K562 (cell line): ENCODE data around the gene SSH3. TPM values are rescaled to one million over a fixed set of nuclear protein-coding genes. Genes with fewer than 3 reads are reported as not detected.

Experiments
- ATF1 ChIP-seq, 2 experiments: fragments of 450-650 bp in 1 of 2; IDR thresholded peaks; 2 replicates each; pipeline ENCODE4 v1.6.1; 2016; ENCODE audit warnings: missing compliant biosample characterization in 1 of 2, missing genetic modification characterization in 1 of 2
- FOXK2 ChIP-seq, 2 experiments: fragments of 450-650 bp; IDR thresholded peaks in 1 of 2; conservative IDR thresholded peaks in 1 of 2; 2 replicates each; pipeline ENCODE4 v1.6.1; 2016; ENCODE audit warnings: low read depth in 2 of 2, mild to moderate bottlenecking in 1 of 2
- GATA2 ChIP-seq: sonication (generic); formaldehyde crosslinking; IDR thresholded peaks from 2 replicates; pipeline ENCODE4 v1.4.0; 2020; ENCODE audit warnings: mild to moderate bottlenecking, missing genetic modification reagents
- HDAC3 ChIP-seq: fragments of 450-650 bp; IDR thresholded peaks from 2 replicates; pipeline ENCODE4 v1.6.1; 2018; ENCODE audit warnings: borderline replicate concordance, mild to moderate bottlenecking, moderate library complexity; ENCODE audit not compliant: partially characterized antibody
- HMG20B ChIP-seq: fragments of 250-450 bp; sonication (Bioruptor Pico); IDR thresholded peaks from 2 replicates; pipeline ENCODE4 v1.5.0; 2021; ENCODE audit warnings: mild to moderate bottlenecking
- MIER1 ChIP-seq: fragments of 450-650 bp; IDR thresholded peaks from 2 replicates; pipeline ENCODE4 v1.6.1; 2016; ENCODE audit warnings: antibody characterized with exemption, mild to moderate bottlenecking, low read depth
- NR2F6 ChIP-seq: fragments of 450-650 bp; formaldehyde crosslinking; IDR thresholded peaks from 2 replicates; pipeline ENCODE4 v1.4.0; 2020; ENCODE audit warnings: mild to moderate bottlenecking
- OTX1 ChIP-seq: fragments of 450-650 bp; formaldehyde crosslinking; IDR thresholded peaks from 2 replicates; pipeline ENCODE4 v1.4.0; 2022; ENCODE audit warnings: mild to moderate bottlenecking
- POLR2A ChIP-seq: fragments of 450-650 bp; conservative IDR thresholded peaks from 2 replicates; pipeline ENCODE4 v1.6.1; 2016
- SPI1 ChIP-seq: IDR thresholded peaks from 2 replicates; pipeline ENCODE4 v1.6.1; 2011; ENCODE audit warnings: low read depth, low read length, control low read depth, borderline replicate concordance
- SREBF2 ChIP-seq: sonication (generic); formaldehyde crosslinking; IDR thresholded peaks from 2 replicates; pipeline ENCODE4 v1.4.0; 2020; ENCODE audit warnings: mild to moderate bottlenecking, missing genetic modification reagents
- SUPT5H ChIP-seq: fragments of 450-650 bp; IDR thresholded peaks from 2 replicates; pipeline ENCODE4 v1.6.1; 2016
- TOE1 ChIP-seq, 2 experiments: fragments of 450-650 bp in 1 of 2; sonication (generic) in 1 of 2; formaldehyde crosslinking in 1 of 2; IDR thresholded peaks; 2 replicates each; pipeline versions ENCODE4 v1.7.1 to v1.8.0; 2016 to 2022; ENCODE audit warnings: borderline replicate concordance in 2 of 2, mild to moderate bottlenecking in 2 of 2, antibody characterized with exemption in 1 of 2, inconsistent platforms in 1 of 2, low read depth in 1 of 2, missing genetic modification reagents in 1 of 2, moderate library complexity in 1 of 2
- U2AF2 ChIP-seq: fragments of 200-400 bp; formaldehyde crosslinking; optimal IDR thresholded peaks from 2 replicates; pipeline ENCODE3; 2017; ENCODE audit warnings: low read depth, mild to moderate bottlenecking, low read length
- XRCC5 ChIP-seq: fragments of 200-400 bp; formaldehyde crosslinking; IDR thresholded peaks from 2 replicates; pipeline ENCODE4 v1.6.1; 2017; ENCODE audit warnings: low read depth, mild to moderate bottlenecking, low read length
- ZFP30 ChIP-seq: fragments of 250-450 bp; sonication (Bioruptor Pico); IDR thresholded peaks from 2 replicates; pipeline ENCODE4 v1.8.0; 2022; ENCODE audit warnings: moderate library complexity, mild to moderate bottlenecking, inconsistent platforms, borderline replicate concordance
- ZNF316 ChIP-seq: fragments of 450-650 bp; IDR thresholded peaks from 2 replicates; pipeline ENCODE4 v1.6.1; 2016
- ZSCAN32 ChIP-seq: fragments of 450-650 bp; formaldehyde crosslinking; IDR thresholded peaks from 2 replicates; pipeline ENCODE4 v1.4.0; 2020; ENCODE audit warnings: mild to moderate bottlenecking, moderate library complexity
- polyA plus RNA-seq, 8 experiments: library from polyadenylated mRNA; depleted of rRNA in 4 of 8; stranded (reverse) in 5 of 8; unstranded in 3 of 8; fragments of >200 nt; fragmentation: Nextera tagmentation in 2 of 8; fragmentation: Illumina TruSeq in 1 of 8; extraction: Ambion mirVana in 2 of 8; extraction: Trizol in 1 of 8; gene quantifications; 2 replicates each; pipeline versions ENCODE4 v1.2.1 to v1.2.3, GENCODE V29; 2011 to 2014; ENCODE audit warnings: inconsistent platforms in 1 of 8, missing spikeins in 1 of 8
- total RNA-seq, 7 experiments: library from RNA; depleted of rRNA in 6 of 7; stranded (reverse); fragments of >200 nt in 6 of 7; fragmentation: Illumina TruSeq in 2 of 7; extraction: Trizol in 2 of 7; gene quantifications; 2 replicates each; pipeline versions ENCODE4 v1.2.1 to v1.2.3, GENCODE V29; 2011 to 2021; ENCODE audit warnings: low replicate concordance in 1 of 7
- TF ChIP-seq, protein P1 (sequence below): fragments of 200-800 bp; sonication (Bioruptor generic); IDR thresholded peaks from 2 replicates; pipeline ENCODE4 v1.6.1; 2017; ENCODE audit warnings: missing genetic modification characterization, missing compliant biosample characterization
- TF ChIP-seq, protein P2 (sequence below): fragments of 450-650 bp; IDR thresholded peaks from 2 replicates; pipeline ENCODE4 v1.6.1; 2017; ENCODE audit warnings: antibody characterized with exemption
- TF ChIP-seq, protein P3 (sequence below): fragments of 450-650 bp; IDR thresholded peaks from one replicate; pipeline ENCODE4 v1.6.1; 2018; ENCODE audit warnings: mild to moderate bottlenecking, moderate library complexity; ENCODE audit not compliant: partially characterized antibody
- TF ChIP-seq, protein P4 (sequence below): fragments of 450-650 bp; conservative IDR thresholded peaks from 2 replicates; pipeline ENCODE4 v1.6.1; 2016; ENCODE audit warnings: missing genetic modification characterization, low read depth, mild to moderate bottlenecking, control low read depth, missing compliant biosample characterization

The SSH3 gene
- total and polyA plus RNA-seq, 9 of the 15 experiments (the other 6 are each of a cell fraction or from before 2014, with no cell fraction given) = 0.07 to 1.0 (median 0.24) TPM; not detected in 3

DNA sequence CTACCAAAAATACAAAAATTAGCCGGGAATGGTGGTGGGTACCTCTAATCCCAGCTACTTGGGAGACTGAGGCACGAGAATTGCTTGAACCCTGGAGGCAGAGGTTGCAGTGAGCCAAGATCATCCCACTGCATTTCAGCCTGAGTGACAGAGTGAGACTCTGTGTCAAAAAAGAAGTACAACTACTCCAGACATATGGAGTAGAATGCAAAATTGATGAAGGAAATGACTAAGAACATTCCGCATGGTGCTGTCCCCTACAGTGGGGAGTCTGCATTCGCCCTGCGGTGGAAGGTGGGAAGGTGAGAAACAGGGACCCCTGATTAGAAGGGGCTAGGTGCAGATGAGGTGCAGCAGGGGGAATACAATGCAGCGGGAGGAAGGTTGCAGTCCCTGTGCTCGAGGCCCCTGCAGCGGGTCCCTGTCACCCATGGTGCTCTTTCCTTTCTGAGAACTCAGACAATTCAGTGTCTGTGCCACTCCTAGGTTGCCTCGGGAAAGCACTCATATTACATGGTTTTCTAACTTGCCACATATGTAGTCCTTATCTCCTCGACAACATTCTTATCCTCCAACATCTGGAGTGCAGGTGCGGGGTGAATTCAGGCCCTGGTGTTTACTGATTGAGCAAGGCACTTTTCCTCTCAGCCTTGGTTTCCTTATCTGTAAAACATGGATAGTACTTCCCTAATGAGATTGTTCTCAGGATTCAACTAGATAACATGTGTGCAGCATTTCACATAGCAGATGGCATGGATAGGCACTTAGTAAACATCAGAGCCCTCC is 44.8 kb downstream of the SSH3 start (continued):
- TF ChIP-seq, protein P1, sequence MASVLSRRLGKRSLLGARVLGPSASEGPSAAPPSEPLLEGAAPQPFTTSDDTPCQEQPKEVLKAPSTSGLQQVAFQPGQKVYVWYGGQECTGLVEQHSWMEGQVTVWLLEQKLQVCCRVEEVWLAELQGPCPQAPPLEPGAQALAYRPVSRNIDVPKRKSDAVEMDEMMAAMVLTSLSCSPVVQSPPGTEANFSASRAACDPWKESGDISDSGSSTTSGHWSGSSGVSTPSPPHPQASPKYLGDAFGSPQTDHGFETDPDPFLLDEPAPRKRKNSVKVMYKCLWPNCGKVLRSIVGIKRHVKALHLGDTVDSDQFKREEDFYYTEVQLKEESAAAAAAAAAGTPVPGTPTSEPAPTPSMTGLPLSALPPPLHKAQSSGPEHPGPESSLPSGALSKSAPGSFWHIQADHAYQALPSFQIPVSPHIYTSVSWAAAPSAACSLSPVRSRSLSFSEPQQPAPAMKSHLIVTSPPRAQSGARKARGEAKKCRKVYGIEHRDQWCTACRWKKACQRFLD (CRISPR knock-in tag) = peak; percentile 82; the same call in 1 of the 2 replicates
- TF ChIP-seq ATF1 (CRISPR knock-in tag; IDR thresholded peaks at IDR 0.05) (no peak), ATF1 (tag; IDR thresholded peaks at IDR 0.05) (peak; percentile 33; the same call in 1 of the 2 replicates), ZNF316 (no peak), HMG20B (CRISPR knock-in tag) (no peak), POLR2A (no peak), XRCC5 (no peak), ZFP30 (no peak), ZSCAN32 (no peak), SUPT5H (no peak), TOE1 (IDR thresholded peaks at IDR 0.05; ENCODE audit: borderline replicate concordance) (0 out of 2 replicates have a peak, but pooled peaks have one; percentile 50), TOE1 (CRISPR knock-in tag; IDR thresholded peaks at IDR 0.05; ENCODE audit: borderline replicate concordance, low read depth) (no peak), U2AF2 (no peak), FOXK2 (conservative IDR thresholded peaks at IDR 0.05 in 1 of 2, IDR thresholded peaks at IDR 0.05 in 1 of 2; ENCODE audit: low read depth in 2 of 2) (peak; percentile 79; a peak in 2 of 4 replicates), HDAC3 (peak; percentile 89), GATA2 (CRISPR knock-in tag) (peak; percentile 86), MIER1 (no peak), OTX1 (CRISPR knock-in tag) (peak; percentile 30; the same call in 1 of the 2 replicates), NR2F6 (CRISPR knock-in tag) (no peak), SREBF2 (CRISPR knock-in tag) (no peak), SPI1 (no peak)
- TF ChIP-seq, protein P2, sequence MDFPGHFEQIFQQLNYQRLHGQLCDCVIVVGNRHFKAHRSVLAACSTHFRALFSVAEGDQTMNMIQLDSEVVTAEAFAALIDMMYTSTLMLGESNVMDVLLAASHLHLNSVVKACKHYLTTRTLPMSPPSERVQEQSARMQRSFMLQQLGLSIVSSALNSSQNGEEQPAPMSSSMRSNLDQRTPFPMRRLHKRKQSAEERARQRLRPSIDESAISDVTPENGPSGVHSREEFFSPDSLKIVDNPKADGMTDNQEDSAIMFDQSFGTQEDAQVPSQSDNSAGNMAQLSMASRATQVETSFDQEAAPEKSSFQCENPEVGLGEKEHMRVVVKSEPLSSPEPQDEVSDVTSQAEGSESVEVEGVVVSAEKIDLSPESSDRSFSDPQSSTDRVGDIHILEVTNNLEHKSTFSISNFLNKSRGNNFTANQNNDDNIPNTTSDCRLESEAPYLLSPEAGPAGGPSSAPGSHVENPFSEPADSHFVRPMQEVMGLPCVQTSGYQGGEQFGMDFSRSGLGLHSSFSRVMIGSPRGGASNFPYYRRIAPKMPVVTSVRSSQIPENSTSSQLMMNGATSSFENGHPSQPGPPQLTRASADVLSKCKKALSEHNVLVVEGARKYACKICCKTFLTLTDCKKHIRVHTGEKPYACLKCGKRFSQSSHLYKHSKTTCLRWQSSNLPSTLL = no peak
- TF ChIP-seq, protein P3, sequence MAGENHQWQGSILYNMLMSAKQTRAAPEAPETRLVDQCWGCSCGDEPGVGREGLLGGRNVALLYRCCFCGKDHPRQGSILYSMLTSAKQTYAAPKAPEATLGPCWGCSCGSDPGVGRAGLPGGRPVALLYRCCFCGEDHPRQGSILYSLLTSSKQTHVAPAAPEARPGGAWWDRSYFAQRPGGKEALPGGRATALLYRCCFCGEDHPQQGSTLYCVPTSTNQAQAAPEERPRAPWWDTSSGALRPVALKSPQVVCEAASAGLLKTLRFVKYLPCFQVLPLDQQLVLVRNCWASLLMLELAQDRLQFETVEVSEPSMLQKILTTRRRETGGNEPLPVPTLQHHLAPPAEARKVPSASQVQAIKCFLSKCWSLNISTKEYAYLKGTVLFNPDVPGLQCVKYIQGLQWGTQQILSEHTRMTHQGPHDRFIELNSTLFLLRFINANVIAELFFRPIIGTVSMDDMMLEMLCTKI = no peak
- TF ChIP-seq, protein P4, sequence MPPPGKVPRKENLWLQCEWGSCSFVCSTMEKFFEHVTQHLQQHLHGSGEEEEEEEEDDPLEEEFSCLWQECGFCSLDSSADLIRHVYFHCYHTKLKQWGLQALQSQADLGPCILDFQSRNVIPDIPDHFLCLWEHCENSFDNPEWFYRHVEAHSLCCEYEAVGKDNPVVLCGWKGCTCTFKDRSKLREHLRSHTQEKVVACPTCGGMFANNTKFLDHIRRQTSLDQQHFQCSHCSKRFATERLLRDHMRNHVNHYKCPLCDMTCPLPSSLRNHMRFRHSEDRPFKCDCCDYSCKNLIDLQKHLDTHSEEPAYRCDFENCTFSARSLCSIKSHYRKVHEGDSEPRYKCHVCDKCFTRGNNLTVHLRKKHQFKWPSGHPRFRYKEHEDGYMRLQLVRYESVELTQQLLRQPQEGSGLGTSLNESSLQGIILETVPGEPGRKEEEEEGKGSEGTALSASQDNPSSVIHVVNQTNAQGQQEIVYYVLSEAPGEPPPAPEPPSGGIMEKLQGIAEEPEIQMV = 0 out of 2 replicates have a peak, but pooled peaks have one; percentile 20
